ENCODE results near the gene PRODH.
"Not testable (repeated sequence)": the region's sequence is repeated elsewhere in the genome, so short reads cannot be mapped to it uniquely, and the experiment has no call there.

Gene PRODH

GRCh38 chr22:18952022-18952421 lies 15.9 kb upstream of the PRODH start:
- DNase-seq, result no peak

GRCh38 chr22:18950141-18950540 lies 14.0 kb upstream of the PRODH start:
- DNase-seq, result no peak

GRCh38 chr22:18947905-18948304 lies 11.8 kb upstream of the PRODH start:
- no peak for DNase-seq

- DNase-seq, result not testable (repeated sequence)
Observed at GRCh38 chr22:18947105-18947504, 11.0 kb upstream of the PRODH start.

- DNase-seq, result not testable (repeated sequence)
Observed at GRCh38 chr22:18938691-18939090, 2.6 kb upstream of the PRODH start.

GRCh38 chr22:18934688-18935087 lies 1.4 kb downstream of the PRODH start:
- not testable (repeated sequence) for DNase-seq

GRCh38 chr22:18933914-18934313 lies 2.2 kb downstream of the PRODH start:
- DNase-seq, result no peak

- DNase-seq, result no peak
Observed at GRCh38 chr22:18931905-18932652, 4.0 kb downstream of the PRODH start.

GRCh38 chr22:18929459-18929858 lies 6.6 kb downstream of the PRODH start:
- DNase-seq, result no peak

GRCh38 chr22:18927573-18927972 lies 8.5 kb downstream of the PRODH start:
- no peak for DNase-seq

- DNase-seq, result no peak
Observed at GRCh38 chr22:18927020-18927419, 9.1 kb downstream of the PRODH start.

- no peak for DNase-seq
Observed at GRCh38 chr22:18925368-18926064, 10.6 kb downstream of the PRODH start.

- DNase-seq, result not testable (repeated sequence)
Observed at GRCh38 chr22:18920257-18920902, 15.7 kb downstream of the PRODH start.

- not testable (repeated sequence) for DNase-seq
Observed at GRCh38 chr22:18917818-18918217, 18.3 kb downstream of the PRODH start.

GRCh38 chr22:18915550-18915949 lies 20.5 kb downstream of the PRODH start:
- DNase-seq, result not testable (repeated sequence)

- not testable (repeated sequence) for DNase-seq
Observed at GRCh38 chr22:18914558-18914957, 21.5 kb downstream of the PRODH start.

GRCh38 chr22:18912264-18912946 lies 23.7 kb downstream of the PRODH start:
- not testable (repeated sequence) for DNase-seq

- DNase-seq, result not testable (repeated sequence)
Observed at GRCh38 chr22:18911535-18911934, 24.6 kb downstream of the PRODH start.

- DNase-seq, result no peak
Observed at GRCh38 chr22:18909556-18909955, 26.5 kb downstream of the PRODH start.

- no peak for DNase-seq
Observed at GRCh38 chr22:18906896-18907295, 29.2 kb downstream of the PRODH start.

- DNase-seq, result not testable (repeated sequence)
Observed at GRCh38 chr22:18906410-18906745, 29.7 kb downstream of the PRODH start.

GRCh38 chr22:18905540-18906409 lies 30.3 kb downstream of the PRODH start, which contains the start of gene DGCR6:
Gene DGCR6 (plus strand): TSS chr22:18906320. CDS start chr22:18906375, 55 bp downstream.
- no peak for DNase-seq
